ENCODE measurements around the gene NAT9. TPM values are rescaled to one million over a fixed set of nuclear protein-coding genes. Genes with fewer than 3 reads are reported as not detected.

NAT9 gene
- total RNA-seq, 1 experiment from 2014 or later, result 63.5 TPM

GRCh38 chr17:74798239-74798707, 22.1 kb upstream of the NAT9 start:
- H3K36me3 Mint-ChIP-seq (ENCODE audit: insufficient read depth in 1 of 3, low read depth in 3 of 3), result peaks cover 12 to 50% (median 39%) of the 10 kb centered on the region in 3 experiments; a peak in 6 of 7 replicates
- H3T11ph ChIP-seq (ENCODE audit: low read length), result no peak overlapping the region
- H3K27me3 ChIP-seq (ENCODE audit: insufficient read depth, low read length), result no peaks in the 10 kb centered on the region
- no peak overlapping the region for H3K4me3 Mint-ChIP-seq
- no peak overlapping the region for H2BK5ac ChIP-seq (ENCODE audit: insufficient read length, low read length)
- no peak overlapping the region for H3K27ac Mint-ChIP-seq
- no peak overlapping the region for H3K4me2 ChIP-seq (ENCODE audit: insufficient read depth, insufficient read length, low read length)
- no peak overlapping the region for H3K18ac ChIP-seq (ENCODE audit: insufficient read length, low read depth, low read length)
- TF ChIP-seq CTCF (conservative IDR thresholded peaks at IDR 0.05), result no peak
- no peaks in the 10 kb centered on the region for H3K27me3 Mint-ChIP-seq (ENCODE audit: low read depth)
- H4K91ac ChIP-seq (ENCODE audit: insufficient read length, low read depth, low read length), result no peak overlapping the region
- H3K4me1 ChIP-seq (ENCODE audit: insufficient read depth, low read length), result no peaks in the 10 kb centered on the region
- H3K4me1 Mint-ChIP-seq, result no peaks in the 10 kb centered on the region
- no peaks in the 10 kb centered on the region for H3K9me3 Mint-ChIP-seq
- H4K8ac ChIP-seq (replicated peaks; ENCODE audit: insufficient read length, low read depth, low read length), result no peak overlapping the region
- H3K4ac ChIP-seq (ENCODE audit: low read depth, low read length), result no peak overlapping the region
- no peak overlapping the region for H3K56ac ChIP-seq (ENCODE audit: insufficient read length, low read depth, low read length)
- H3K79me1 ChIP-seq (ENCODE audit: insufficient read depth, low read depth, low read length, poor library complexity, severe bottlenecking), result no peaks in the 10 kb centered on the region
- H4K5ac ChIP-seq (ENCODE audit: insufficient read length, low read depth, low read length), result no peak overlapping the region
- H2AK5ac ChIP-seq (ENCODE audit: insufficient read length, low read length), result no peak overlapping the region
- H2BK120ac ChIP-seq (ENCODE audit: low read depth, low read length, poor library complexity, severe bottlenecking), result no peak overlapping the region
- no peak overlapping the region for H3K23ac ChIP-seq (ENCODE audit: insufficient read length, low read depth, low read length)
- WGBS (ENCODE audit: extremely low coverage, insufficient read length, low lambda C conversion rate), result no CpG with 5 or more reads among the region's 8 CpGs
- H2BK15ac ChIP-seq (ENCODE audit: low read depth, low read length), result no peak overlapping the region
- no peak overlapping the region for H2AFZ ChIP-seq (ENCODE audit: low read length)
- no peak overlapping the region for H3K9ac ChIP-seq (ENCODE audit: extremely low read depth, insufficient read length, low read length)
- H2BK12ac ChIP-seq (ENCODE audit: insufficient read length, low read depth, low read length), result no peak overlapping the region
- H3K9me3 ChIP-seq (ENCODE audit: control insufficient read depth, low read depth, low read length), result no peaks in the 10 kb centered on the region
- no peak overlapping the region for H2BK20ac ChIP-seq (ENCODE audit: low read depth, low read length, poor library complexity, severe bottlenecking)
- no peak overlapping the region for H3K14ac ChIP-seq (ENCODE audit: insufficient read depth, low read length)
- DNase-seq, result no peak
- H4K20me1 ChIP-seq (ENCODE audit: control insufficient read depth, insufficient read depth, insufficient read length), result no peaks in the 10 kb centered on the region
- H3K23me2 ChIP-seq (ENCODE audit: insufficient read length, low read depth, low read length, poor library complexity, severe bottlenecking), result no peaks in the 10 kb centered on the region
- H3K79me2 ChIP-seq (ENCODE audit: insufficient read depth, low read length), result no peaks in the 10 kb centered on the region
- H3K27ac ChIP-seq (ENCODE audit: insufficient read length, low read depth, low read length), result no peak overlapping the region
